ENCODE data around the gene NEU1.
"Not testable (repeated sequence)": the region's sequence is repeated elsewhere in the genome, so short reads cannot be mapped to it uniquely, and the experiment has no call there.

NEU1 gene

DNA sequence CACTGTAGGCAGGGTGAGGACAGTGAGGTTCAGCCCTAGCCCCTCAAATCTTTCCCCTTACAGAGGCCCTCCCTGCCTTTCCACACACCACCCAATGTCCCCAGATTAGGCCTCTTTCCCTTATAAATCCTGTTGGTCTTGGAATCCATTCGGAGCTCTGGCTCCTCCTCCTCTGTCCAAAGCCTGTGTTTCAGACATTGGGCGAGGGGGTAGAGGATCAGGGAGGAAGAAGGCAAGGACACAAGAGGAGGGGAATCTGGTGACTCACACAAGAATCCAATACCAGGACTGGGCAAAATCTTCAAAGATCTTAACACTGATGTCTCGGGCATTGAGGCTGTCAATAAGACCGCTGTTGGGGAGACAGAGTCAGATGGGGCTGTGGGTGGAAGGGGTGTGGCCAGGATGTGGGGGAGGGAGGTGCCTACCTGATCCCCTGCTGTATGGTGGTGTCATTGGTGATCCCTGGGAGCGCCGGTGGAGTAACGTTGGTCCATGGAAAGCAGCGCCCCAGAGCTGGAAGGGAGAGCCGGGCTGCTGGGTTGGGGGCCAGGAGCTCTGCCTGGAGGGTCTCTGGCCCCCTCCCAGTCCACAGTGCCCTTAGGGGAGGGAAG is 8.5 kb upstream of the NEU1 start:
- DNase-seq, result no peak

DNA sequence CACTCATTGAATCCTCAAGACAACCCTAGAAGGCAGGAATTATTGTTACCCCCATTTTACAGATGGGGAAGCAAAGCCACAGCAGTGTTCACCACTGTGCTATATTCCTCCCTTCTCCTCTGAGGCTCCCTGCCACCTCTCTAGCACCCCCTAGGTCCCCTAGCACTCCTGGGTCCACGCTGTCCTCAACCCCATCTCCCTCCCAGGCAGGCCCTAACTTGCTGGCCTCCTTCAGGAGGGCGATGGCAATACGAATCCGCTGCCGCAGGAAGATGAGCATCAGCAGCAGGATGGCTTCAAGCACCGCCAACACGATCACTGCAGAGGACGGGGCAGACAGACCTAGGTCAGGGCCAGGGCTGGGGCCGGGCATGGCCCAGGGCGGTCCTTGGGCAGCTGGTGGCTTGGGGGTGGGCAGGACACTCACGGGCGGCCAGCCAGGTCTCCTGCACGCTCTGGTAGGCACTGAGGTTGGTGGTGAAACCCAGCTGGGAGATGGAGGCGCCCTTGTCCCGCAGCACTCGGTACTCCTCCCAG is 7.8 kb upstream of the NEU1 start:
- no peak for DNase-seq

DNA sequence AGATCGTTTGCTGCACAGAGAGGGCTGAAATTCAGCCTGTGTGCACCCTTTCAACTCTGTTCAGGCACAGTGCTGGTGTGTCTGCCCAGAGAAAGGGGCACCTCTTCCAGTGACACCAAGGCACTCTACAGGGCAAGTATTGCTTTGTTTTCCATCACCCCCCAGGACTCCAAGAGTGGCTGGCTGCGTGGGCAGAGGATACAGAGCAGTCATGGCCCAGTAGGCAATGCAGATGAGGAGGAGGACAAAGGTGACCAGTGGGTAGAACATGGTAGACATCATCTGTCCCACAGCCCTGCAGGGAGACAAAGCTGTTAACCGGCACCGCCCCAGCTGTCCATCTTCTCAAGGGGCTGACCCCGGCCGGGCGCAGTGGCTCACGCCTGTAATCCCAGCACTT is 6.7 kb upstream of the NEU1 start:
- no peak for DNase-seq

DNA sequence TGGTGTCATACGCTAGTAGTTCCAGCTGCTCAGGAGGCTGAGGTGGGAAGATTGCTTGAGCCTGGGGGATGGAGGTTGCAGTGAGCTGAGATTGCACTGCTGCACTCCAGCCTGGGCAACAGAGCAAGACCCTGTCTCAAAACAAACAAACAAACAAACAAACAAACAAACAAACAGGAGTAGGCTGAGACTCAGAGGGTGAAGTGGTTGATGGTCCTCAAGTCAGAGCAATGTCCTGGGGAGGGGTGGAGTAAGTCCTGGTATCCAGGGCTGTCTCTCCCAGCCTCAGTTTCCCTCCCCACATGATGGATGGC is 6.0 kb upstream of the NEU1 start:
- DNase-seq, result not testable (repeated sequence)

DNA sequence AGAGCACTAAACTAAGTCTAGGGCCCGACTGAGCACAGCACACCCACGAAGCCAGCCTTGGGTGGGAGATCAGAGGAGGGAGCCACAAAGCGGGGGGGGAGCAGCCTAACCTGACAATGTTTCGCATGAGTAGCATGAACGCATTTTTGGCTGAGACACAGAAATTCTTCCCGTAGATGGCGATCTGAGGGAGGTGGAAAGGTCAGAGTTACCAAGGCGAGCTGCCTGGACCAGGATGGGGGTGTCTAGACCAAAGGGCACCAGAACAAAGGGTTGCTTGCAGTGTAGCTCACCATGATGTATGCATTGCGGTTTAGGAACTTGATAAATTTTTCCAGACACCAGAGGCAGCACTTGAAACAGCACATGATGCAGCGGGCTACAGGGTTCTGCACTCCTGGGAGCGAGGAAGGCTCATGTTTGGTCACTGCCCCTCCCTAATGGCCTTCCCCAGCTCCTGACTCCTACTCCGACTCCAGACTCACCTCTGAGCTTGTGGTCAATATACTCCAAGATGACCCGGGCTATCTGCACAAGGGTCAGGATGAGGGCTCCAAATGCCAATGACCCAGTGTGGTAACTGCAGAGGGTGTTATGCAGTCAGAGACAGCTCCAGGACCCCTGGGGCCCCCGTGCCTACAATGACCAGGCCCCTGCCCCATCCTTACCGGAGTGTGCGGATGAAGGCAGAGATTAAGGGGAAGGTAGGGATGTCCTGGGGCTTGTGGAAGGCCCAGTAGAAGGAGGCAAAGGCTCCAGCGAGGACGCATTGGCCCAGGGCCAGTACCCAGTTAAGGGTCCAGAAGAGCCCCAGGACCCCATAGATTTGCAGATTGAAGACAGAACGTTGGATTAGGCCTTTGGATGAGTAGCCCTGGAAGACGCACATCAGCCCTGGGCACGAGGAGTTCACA is 2.8 kb upstream of the NEU1 start:
- DNase-seq, result no peak

DNA sequence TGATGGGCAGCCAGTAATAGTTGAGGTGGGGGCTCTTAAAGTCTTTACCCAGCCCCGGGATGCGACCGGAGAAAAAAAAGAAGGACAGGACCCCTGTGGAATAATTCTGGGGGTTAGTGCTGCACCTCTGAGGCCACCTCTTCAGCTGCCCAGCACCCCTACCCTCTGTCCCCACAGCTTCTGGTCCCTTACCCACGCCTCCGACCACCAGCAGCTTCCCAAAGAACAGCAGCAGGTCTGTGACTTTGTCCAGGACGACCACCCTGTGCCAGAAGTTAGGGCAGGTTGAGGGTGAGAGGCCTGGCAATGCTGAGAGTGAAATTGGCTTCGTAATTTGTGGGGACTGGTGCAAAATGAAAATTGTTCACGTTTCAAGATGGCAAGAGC is 2.2 kb upstream of the NEU1 start:
- no peak for DNase-seq

DNA sequence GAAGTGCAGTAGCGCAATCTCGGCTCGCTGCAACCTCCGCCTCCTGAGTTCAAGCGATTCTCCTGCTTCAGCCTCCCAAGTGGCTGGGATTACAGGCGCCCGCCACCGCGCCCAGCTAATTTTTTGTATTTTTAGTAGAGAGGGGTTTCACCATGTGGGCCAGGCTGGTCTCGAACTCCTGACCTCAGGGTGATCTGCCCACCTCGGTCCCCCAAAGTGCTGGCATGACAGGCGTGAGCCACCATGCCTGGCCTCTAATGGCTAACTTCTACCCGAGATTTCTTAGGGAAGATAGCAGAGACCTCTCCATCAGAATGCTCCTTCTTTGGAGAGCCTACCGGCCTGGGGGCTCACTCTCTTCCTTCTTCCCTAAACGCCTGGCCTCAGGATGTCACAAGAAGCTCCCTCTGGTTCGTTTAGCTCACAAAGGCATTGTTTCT is 1.5 kb upstream of the NEU1 start:
- not testable (repeated sequence) for DNase-seq

DNA sequence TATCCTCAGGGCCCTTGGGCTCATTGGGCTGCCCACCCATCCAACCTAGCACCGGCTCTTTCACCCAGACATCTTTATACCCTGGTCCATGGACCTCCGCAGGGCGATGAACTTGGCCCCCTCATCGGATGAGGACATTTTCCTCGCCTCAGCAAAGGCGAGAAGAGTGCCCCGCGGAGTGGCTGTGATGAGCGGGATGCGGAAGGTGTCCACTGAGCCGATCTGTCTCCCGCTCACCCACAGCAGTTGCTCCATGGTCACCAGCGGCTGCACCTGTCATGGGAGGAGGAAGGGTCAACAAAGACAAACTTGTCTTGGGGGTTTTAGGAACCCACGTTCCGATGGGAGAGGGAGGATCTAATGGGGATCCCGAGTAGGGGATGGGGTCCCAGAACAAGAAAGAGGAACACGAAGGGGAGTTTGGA is 690 bp downstream of the NEU1 start:
- no peak for DNase-seq

DNA sequence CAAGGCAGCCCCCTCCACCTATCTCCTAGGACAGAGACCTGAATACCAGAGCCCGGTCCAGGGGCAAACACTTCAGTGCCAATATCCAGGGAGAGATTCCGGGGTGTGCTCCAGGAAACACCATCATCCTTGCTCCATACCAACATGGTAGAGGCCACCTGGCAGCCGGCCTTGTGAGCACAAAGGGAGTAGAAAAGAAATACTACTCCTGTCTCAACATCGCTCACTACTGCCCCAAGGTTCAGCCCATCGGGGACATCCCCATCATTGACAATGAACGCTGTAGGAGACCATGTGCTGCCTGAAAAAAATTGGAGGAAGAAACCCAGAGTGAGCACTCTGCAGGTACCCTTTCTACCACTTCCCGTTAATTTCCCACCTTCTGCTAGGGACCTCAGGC is 1.5 kb downstream of the NEU1 start:
- DNase-seq, result no peak

DNA sequence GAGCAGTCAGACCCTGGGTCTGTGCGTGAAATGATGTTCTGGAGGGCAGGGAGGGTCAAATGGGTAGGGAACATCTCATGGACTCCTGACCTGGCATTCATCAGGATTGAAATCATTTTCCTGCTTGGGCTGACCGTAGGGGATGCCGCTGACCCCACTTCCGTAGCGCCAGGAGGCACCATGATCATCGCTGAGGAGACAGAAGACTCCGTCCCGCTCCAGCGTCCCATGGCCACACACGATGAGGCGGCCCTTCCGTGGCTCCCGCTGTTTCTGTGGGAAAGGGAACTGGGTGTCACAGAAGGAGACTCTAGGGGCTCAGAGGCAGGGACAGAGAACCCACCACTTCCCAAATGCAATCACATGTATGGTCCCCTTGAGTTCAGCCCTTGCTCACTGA is 2.3 kb downstream of the NEU1 start:
- DNase-seq, result no peak

DNA sequence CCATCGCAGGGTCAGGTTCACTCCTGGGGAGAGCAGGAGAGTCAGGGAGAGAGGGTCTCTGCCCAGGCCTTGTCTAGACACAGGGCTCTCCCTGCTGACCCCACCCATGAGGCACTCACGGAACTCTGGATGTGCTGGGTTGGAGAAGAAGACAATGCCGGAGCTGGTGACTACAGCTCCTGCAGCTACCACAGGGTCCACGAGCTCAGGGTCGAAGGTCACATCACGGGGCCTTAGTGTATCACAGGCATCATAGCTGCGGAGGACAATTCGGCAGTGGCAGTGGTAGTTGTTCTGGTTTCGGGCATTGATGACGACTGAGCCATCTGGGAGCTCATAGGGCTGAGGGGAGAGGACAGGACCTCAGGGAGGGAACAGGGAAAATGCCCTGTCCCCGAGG is 2.7 kb downstream of the NEU1 start:
- DNase-seq, result no peak

DNA sequence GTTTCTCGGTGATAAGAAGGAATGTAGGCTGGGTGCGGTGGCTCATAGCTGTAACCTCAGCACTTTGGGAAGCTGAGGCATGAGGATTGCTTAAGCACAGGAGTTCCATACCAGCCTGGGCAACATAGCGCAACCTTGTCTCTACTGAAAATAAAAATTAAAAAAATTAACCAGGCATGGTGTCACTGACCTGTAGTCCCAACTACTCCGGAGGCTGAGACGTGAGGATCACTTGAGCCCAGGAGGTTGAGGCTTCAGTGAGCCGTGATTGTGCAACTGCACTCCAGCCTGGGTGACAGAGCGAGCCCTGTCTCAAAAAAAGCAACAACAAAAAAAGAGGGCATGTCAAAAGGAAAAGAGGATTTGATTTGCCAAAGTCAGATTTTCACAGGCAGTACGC is 3.9 kb downstream of the NEU1 start:
- no peak for DNase-seq

DNA sequence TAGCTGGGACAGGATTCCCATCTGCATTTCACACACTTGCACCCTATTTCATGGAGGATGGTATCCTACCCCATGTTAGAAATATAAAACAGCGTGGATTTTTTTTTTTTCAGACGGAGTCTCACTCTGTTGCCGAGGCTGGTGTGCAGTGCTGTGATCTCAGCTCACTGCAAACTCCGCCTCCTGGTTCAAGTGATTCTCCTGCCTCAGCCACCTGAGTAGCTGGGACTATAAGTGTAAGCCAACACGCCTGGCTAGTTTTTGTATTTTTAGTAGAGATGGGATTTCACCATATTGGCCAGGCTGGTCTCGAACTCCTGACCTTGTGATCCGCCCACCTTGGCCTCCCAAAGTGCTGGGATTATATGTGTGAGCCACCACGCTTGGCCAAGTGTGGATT is 4.8 kb downstream of the NEU1 start:
- not testable (repeated sequence) for DNase-seq

DNA sequence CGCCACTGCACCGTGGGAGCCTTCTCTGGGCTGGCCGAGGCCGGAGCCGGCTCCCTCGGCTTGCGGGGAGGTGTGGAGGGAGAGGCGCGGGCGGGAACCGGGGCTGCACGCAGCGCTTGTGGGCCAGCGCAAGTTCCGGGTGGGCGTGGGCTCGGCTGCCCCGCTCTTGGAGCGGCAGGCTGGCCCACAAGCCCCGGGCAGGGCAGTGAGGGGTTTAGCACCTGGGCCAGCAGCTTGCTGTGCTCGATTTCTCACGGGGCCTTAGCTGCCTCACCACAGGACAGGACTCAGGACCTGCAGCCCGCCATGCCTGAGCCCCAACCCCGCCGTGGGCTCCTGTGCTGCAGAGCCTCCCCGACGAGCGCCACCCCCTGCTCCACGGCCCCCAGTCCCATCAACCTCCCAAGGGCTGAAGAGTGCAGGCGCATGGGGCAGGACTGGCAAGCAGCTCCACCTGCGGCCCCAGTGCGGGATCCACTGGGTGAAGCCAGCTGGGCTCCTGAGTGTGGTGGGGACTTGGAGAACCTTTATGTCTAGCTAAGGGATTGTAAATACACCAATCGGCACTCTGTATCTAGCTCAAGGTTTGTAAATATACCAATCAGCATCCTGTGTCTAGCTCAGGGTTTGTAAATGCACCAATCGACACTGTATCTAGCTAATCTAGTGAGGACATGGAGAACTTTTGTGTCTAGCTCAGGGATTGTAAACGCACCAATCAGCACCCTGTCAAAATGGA is 10.5 kb downstream of the NEU1 start:
- DNase-seq, result not testable (repeated sequence)

DNA sequence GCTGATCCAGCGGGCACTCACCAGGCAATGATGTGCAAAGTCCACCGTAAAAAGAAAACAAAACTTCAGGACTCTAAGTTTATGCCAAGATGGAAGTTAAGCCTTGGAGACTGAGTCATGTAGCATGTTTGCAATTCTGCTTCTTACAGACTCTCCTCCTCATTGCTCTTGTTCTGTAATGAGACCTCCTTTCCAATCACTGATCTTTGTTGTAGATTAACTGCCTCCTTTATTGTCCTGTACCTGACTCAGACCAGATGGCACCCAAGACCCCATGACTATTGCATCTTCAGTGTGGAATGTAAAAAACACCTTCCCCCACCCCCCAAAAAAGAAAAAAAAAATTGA is 11.2 kb downstream of the NEU1 start:
- no peak for DNase-seq

DNA sequence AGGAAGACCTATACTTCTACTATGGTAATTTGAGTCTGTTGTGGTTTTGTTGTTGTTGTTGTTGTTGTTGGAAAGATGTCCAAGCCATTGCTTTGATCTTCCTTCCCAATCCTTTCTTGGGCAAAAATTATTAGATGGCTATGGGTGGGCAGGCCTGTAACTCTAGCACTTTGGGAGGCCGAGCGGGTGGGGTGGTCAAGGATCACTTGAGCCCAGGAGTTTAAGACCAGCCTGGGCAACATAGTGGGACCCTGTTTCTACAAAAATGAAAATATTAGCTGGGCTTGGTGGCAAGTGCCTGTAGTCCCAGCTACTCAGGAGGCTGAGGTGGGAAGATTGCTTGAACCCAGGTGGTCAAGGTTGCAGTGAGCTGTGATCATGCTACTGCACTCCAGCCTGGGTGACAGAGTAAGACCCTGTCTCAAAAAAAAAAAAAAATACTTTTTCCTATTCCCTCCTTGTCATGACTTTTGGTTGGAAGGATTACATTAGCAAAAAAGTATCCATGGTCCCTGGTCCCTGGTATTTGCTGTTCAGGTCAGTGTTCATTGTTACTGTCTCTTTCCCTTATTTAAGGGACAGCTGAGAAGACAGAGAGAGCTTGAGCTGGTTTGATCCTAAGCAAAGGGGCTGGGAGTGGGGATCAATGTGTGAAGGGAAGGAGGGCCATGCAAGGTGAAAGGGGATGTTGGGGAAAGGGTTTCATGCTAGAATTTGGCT is 11.7 kb downstream of the NEU1 start:
- no peak for DNase-seq

DNA sequence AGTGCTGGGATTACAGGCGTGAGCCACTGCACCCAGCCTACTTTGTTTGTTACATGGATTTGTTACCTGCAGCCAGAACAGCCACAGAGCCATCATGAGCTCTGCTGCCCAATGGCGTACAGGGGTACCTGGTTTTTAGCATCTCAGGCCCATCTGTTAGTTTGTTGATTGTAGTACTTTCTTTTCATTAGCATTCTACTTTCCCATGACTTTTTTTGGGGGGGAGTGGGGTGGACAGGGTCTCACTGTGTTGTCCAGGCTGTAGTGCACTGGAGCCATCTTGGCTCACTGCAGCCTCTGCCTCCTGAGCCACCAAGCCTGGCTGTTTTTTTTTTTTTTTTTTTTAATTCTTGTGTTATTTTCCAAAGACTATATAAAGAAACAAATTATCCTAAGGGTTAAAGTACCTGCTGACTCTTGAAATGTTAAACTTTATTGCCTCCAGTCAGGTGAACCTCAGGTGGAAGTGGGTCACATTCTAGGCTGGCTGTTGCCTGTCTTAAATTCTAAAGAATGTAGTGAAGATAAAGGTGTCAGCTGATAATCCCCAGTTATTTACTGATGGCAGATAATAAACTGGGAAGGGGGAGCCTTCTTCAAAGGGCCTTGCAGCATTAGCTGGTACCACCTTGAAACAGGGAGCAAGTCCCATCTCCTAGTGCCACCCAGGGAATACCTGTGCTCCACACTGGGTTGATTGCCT is 15.2 kb downstream of the NEU1 start:
- DNase-seq, result no peak

DNA sequence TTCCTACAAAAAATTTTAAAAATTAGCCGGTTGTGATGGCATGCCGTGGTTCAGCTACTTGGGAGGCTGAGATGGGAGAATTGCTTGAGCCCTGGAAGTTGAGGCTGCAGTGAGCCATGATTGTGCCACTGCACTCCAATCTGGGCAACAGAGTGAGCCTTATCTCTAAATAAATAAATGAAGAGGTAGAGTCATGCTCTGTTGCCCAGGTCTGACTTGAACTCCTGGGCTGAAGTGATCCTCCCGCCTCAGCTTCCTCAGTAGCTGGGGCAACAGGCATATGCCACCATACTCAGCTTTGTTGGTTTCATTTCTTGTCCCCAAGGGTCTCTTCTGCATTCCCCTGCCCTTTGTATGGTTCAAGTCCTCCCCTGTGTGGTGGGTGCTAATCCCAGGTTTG is 18.1 kb downstream of the NEU1 start:
- DNase-seq, result no peak

DNA sequence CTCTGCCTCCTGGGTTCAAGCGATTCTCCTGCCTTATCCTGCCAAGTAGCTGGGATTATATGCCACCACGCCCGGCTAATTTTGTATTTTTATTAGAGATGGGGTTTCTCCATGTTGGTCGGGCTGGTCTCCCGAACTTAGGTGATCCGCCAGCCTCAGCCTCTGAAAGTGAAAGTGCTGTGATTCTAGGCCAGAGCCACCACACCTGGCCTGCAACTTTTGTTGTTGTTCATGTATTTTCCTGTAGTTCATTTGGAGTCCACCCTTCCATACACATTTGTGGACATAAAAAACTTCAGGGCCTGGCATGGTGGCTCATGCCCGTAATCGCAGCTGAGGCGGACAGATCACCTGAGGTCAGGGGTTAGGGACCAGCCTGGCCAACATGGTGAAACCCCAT is 20.6 kb downstream of the NEU1 start:
- DNase-seq, result no peak

DNA sequence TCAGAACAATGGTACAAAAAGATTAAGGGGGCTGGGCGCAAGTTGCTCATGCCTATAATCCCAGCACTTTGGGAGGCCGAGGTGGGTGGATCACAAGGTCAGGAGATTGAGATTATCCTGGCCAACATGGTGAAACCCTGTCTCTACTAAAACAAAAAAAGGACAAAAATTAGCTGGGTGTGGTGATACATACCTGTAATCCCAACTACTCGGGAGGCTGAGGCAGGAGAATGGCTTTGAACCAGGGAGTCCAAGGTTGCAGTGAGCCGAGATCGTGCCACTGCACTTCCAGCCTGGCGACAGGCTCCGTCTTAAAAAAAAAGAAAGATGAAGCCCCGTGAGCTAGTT is 22.9 kb downstream of the NEU1 start:
- not testable (repeated sequence) for DNase-seq

DNA sequence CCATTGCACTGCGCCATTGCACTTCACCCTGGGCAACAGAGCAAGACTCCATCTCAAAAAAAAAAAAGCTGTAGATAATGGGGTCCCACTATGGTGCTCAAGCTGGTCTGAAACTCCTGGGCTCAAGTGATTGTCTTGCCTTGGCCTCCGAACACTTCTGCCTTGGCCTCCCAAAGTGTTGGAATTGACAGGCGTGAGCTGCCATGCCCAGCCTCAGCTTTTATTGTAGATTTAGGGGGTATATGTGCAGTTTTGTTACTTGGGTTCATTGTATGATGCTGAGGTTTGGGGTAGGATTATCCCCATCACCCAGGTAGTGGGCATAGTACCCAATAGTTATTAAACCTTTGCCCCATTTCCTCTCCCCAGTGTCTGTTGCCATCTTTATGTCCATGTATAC is 23.7 kb downstream of the NEU1 start:
- DNase-seq, result no peak

DNA sequence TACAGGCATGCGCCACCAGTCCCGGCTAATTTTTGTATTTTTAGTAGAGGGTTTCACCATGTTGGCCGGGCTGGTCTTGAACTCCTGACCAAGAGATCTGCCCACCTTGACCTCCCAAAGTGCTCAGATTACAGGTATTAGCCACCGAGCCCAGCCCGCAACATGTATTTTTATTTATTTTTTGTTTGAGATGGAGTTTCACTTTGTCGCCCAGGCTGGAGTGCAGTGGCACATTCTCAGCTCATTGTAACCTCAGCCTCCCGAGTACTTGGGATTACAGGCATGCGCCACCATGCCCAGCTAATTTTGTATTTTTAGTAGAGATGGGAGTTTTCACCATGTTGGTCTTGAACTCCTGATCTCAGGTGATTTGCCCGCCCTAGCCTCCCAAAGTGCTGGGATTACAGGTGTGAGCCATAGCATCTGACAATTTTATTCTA is 24.5 kb downstream of the NEU1 start:
- DNase-seq, result not testable (repeated sequence)

All from CD4-positive, alpha-beta T cell treated with Interleukin-15 for 1 hour (primary cell).